SK-N-SH (cell line): ENCODE measurements around the gene SMARCD3.

Experiments
- CTCF ChIP-seq: fragments of 200-600 bp; sonication (generic); IDR thresholded peaks from 2 replicates; pipeline ENCODE4 v1.6.1; 2017; ENCODE audit warnings: antibody characterized with exemption, mild to moderate bottlenecking, moderate library complexity
- EZH2phosphoT487 ChIP-seq: fragments of 200-600 bp; sonication (generic); IDR thresholded peaks from 2 replicates; pipeline ENCODE4 v1.6.1; 2017; ENCODE audit warnings: low read depth, mixed run types, mild to moderate bottlenecking, antibody characterized with exemption, moderate library complexity, borderline replicate concordance
- FOXM1 ChIP-seq: IDR thresholded peaks from 2 replicates; pipeline ENCODE4 v1.4.0; 2012; ENCODE audit warnings: low read depth, mild to moderate bottlenecking
- GABPA ChIP-seq: IDR thresholded peaks from 2 replicates; pipeline ENCODE4 v1.4.0; 2012; ENCODE audit warnings: low read depth, mild to moderate bottlenecking
- MAX ChIP-seq: IDR thresholded peaks from 2 replicates; pipeline ENCODE4 v1.4.0; 2012; ENCODE audit warnings: low read depth
- POLR2AphosphoS5 ChIP-seq: IDR thresholded peaks from 2 replicates; pipeline ENCODE4 v1.6.1; 2012; ENCODE audit warnings: low read depth, low read length
- RCOR1 ChIP-seq: fragments of 150-350 bp; IDR thresholded peaks from 2 replicates; pipeline ENCODE4 v1.6.1; 2017; ENCODE audit warnings: antibody characterized with exemption, low read length
- SIN3A ChIP-seq: IDR thresholded peaks from 2 replicates; pipeline ENCODE4 v1.6.1; 2012; ENCODE audit warnings: low read depth, mild to moderate bottlenecking, low read length, moderate library complexity, borderline replicate concordance
- YY1 ChIP-seq: IDR thresholded peaks from 2 replicates; pipeline ENCODE4 v1.4.0; 2012; ENCODE audit warnings: low read depth, mild to moderate bottlenecking

GRCh38 chr7:151254851-151255250, 6.4 kb upstream of the SMARCD3 start:
- no peak for TF ChIP-seq POLR2AphosphoS5
- no peak for TF ChIP-seq CTCF
- TF ChIP-seq EZH2phosphoT487: no peak
- no peak for TF ChIP-seq FOXM1
- no peak for TF ChIP-seq MAX
- TF ChIP-seq SIN3A: no peak
- no peak for TF ChIP-seq YY1
- no peak for TF ChIP-seq GABPA
- TF ChIP-seq RCOR1: no peak
